HG03354 (cell line): ENCODE measurements around the gene ACSM6.

Experiments used
- ATAC-seq: cut with Tn5 transposase; IDR thresholded peaks from one replicate; pipeline ENCODE4 v1.9.1; 2021; ENCODE audit warnings: mild to moderate bottlenecking; ENCODE audit not compliant: unreplicated experiment, poor library complexity, severe bottlenecking

Gene ACSM6

GRCh38 chr10:95263864-95264226 lies 69.8 kb downstream of the ACSM6 start:
- ATAC-seq = no peak

- no peak for ATAC-seq
Measured at GRCh38 chr10:95264227-95265051, 70.4 kb downstream of the ACSM6 start.

GRCh38 chr10:95265572-95265971 lies 71.5 kb downstream of the ACSM6 start:
- no peak for ATAC-seq

- ATAC-seq = peak; percentile 97
Measured at GRCh38 chr10:95266674-95267095, 72.6 kb downstream of the ACSM6 start.

GRCh38 chr10:95267251-95267650 lies 73.2 kb downstream of the ACSM6 start:
- ATAC-seq = no peak

- no peak for ATAC-seq
Measured at GRCh38 chr10:95268438-95268837, 74.4 kb downstream of the ACSM6 start.

- ATAC-seq = no peak
Measured at GRCh38 chr10:95273393-95274312, 79.6 kb downstream of the ACSM6 start.

GRCh38 chr10:95275726-95276366 lies 81.8 kb downstream of the ACSM6 start:
- ATAC-seq = no peak

GRCh38 chr10:95276367-95277200 lies 82.5 kb downstream of the ACSM6 start:
- ATAC-seq = no peak

- no peak for ATAC-seq
Measured at GRCh38 chr10:95277201-95277570, 83.1 kb downstream of the ACSM6 start.

GRCh38 chr10:95277614-95278013 lies 83.6 kb downstream of the ACSM6 start:
- no peak for ATAC-seq
